CD1c-positive myeloid dendritic cell (primary cell): ENCODE measurements around the gene WNK2.

ENCODE experiments used
- DNase-seq: peaks from one replicate; pipeline ENCODE4 v3.0.0-alpha.2; 2016; ENCODE audit errors: extremely low spot score

The WNK2 gene

DNA sequence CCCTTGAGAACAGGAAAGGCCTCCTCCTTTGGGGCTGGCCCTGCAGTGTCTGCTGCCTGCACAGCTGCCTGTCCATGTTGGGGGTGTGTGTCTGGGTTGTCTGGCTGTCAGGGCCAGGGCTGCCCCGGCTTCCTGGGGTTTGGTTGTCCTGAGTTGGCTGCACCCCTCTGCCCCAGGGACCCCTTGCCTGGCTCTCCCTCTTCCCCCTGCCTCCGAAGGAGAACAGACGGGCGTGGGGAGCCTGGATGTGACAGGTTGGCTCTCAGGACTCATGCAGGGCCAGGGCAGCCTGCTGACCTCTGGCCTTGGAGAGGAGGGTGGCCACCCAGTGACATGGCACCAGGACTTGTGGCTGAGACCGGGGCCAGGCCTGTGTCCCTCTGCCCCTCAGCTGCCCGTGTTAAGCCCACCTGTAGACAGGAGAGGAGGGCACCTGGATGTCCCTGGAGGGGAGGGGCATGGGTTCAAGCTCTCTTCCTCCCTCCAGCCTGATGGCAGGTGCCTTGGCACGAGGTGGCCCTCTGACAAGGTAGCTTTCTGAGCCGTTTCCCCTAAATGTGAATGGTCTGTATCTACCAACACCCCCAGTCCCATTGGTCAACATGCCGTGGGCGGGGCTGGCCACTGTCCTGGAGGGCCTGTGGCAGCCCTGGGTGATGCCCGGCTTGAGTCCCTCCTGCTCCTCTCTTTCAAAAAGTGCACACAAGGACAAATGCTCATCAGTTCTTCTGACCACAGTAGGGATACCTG, 34.9 kb downstream of the WNK2 start:
- DNase-seq: no peak

- DNase-seq: no peak
These were observed 35.8 kb downstream of the WNK2 start for GRCh38 chr9:93219692-93220091.

GRCh38 chr9:93220627-93221026, 36.7 kb downstream of the WNK2 start:
- DNase-seq: no peak

GRCh38 chr9:93221044-93221443, 37.1 kb downstream of the WNK2 start:
- DNase-seq: no peak

DNA sequence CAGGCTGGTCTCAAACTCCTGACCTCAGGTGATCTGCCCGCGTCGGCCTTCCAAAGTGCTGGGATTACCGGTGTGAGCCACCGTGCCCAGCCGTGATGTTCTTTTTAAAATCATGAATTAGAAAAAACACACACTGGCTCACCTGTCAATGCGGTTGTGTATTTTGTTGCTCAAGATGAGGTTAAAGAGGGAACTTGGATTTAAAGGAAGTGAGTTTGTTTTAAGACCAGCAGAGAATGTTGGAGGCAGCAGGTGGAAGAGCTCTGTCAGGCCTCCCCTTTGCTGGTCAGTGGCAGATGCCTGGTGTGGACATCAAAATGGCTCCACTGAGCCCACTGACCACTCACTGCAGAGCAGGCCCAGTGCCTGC, 38.9 kb downstream of the WNK2 start:
- no peak for DNase-seq

DNA sequence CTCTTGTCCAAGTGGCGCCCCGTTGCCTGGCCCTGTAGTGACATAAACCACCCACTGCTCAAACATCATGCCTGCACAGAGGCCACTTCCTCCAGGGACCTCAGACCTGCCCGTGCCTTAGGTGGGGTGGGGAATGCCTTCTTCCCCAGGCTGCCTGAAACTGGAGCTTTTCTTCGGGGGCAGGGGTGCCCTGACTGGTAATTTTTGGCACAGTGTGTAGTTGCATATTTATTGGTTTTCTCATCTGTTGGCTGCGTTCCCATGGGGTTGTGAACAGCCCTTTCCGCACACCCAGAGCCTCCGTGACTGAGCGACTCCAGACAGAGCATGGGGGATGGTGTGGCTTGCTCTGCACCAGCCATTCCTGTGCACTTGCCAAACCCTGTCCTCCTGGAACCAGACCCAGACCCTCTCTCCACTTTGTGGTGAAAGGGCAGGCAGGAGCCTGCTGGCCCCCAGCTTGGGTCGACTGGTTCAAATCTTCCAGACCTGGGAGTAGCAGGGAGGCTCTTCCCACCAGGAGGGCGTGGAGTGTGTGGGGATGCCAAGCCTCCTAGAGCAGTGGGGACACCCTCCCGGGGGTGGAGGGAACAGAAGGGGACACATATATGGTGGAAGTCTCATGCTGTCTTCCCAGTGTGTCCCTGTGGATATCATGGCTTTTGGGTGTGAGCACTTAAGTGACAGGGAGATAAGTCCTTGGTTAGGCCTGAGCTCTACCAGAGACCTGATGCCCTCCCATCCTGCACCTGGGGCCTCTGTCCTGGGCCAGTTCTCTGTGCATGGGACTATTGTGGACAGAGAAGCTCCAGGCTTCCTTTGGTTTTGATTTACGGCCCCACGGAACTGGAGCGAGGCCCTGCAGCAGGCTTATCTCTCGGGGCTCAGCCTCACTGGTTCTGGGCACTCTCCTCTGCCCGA, 39.6 kb downstream of the WNK2 start:
- DNase-seq: peak; percentile 62

DNA sequence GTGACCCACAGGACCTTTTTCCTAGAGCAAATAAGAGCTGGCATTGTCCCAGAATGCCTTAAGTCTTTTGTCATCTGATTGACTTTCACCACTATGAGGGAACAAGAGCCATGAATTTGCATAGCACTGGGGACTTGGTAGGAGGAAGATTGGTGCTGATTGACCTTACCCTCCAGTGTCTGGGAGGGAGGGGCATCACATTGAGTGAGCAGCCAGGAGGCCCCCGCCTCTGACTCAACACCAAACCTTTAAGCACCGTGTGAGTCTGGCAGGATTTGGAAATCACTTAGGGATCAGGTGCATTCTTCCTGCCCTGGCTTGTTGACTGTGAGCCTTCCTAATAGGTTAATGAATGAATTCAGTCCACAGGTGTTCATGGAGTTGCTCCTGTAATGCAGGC, 40.7 kb downstream of the WNK2 start:
- peak; percentile 16 for DNase-seq

GRCh38 chr9:93225417-93225816, 41.5 kb downstream of the WNK2 start:
- DNase-seq: peak; percentile 79

GRCh38 chr9:93225892-93226291, 42.0 kb downstream of the WNK2 start:
- DNase-seq: no peak

DNA sequence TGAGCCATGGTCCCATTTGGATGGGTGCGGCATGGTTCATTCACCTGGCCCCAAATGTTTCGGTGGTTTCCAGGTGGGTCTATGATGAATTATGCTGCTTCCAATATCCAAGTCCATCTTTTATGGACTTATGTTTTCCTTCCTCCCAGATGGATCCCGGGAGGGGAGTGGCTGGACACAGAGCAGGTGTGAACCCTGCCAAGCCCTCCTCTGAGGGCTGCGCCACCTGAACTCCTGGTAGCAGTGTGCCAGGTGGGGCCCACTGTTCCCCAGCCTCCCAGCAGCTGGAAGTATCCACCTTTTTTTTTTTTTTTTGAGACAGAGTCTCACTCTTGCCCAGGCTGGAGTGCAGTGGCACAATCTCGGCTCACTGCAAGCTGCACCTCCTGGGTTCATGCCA, 42.9 kb downstream of the WNK2 start:
- DNase-seq: no peak

DNA sequence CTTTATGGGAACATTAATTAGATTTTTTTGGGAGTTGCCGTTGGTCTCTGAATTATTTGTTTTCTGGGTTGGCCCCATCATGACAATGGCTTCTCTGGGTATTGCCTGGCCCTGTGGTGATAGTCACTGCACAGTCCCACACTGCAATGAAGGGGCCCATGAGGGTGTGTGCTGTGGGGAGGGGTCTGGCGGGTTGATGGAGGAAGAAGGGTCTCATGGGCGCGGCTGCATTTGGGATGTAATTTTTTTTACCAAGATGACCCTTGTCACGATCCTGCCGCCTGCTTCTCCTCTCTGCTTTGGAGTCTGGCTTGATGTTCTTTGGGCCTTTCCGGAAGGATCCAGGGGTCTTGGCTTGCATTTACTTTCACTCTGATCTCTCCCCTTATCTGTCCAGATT, 44.1 kb downstream of the WNK2 start:
- DNase-seq: no peak

DNA sequence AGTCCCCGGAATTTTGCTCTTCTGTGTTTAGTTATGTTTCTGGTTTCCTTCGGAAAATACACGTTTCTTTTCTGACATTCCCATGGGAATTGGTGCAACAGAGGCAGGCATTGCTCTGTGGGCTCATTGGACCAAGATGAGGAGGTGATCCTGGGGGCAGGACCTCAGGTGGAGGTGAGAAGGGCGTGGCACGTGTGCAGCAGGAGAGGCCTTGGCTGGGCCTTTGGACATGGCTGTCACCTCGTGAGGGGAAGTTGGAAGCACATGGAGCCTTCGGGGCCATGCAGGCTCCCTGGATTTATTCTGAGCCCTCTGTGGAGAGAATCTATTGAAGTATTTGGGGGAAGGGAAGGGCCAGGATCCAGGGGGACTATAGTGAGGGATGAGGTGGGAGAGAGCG, 44.5 kb downstream of the WNK2 start:
- no peak for DNase-seq

GRCh38 chr9:93229636-93230035, 45.7 kb downstream of the WNK2 start:
- no peak for DNase-seq

DNA sequence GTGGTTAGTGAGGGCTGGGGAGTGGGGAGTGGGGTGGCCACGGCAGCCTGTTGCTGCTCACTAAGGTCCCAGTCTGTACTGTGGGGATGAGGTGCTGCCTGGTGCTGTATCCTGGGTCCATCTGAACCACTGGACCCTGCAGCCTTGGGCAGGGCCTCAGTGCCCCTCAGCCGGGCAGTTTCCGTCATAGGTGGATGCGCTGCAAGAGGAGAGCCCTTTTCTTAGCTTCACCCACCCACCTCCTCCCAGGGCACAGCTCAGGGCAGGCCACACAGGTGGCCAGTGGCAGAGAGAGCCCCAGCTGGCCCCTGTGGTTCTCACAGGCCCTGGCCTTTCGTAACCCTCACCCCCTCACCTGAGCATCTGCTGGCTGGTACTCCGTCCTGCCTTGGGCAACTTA, 46.2 kb downstream of the WNK2 start:
- DNase-seq: no peak

GRCh38 chr9:93230601-93231000, 46.7 kb downstream of the WNK2 start:
- no peak for DNase-seq

DNA sequence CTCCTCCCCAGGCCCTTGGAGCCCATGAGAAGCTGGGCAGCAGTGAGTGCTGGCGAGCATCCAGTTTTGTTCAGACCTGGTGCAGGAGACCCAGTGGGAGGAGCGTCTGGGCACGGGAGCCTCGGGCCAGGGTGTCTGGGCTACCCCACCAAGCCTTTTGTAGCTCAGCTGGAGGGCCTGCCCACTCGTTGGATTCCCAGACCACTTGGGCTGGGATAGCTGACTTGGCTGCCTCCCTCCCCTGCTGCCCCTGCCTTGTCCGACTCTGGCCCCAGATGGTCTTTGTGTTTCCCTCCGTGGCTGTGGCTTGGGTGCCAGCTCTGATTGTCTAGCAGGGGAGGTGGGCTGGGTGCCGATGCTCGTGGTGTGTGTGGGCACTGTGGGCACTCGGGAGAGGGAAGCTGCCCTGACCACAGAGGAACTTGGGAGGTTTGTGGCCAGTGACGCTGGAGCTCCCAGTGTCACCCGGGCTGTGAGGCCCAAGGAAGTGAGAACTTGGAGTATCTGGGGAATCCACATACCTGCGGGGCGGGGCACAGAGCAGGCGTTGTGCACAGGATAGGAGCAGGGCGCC, 47.3 kb downstream of the WNK2 start:
- DNase-seq: peak; percentile 94

- DNase-seq: no peak
These were observed 47.8 kb downstream of the WNK2 start for GRCh38 chr9:93231716-93232115.

DNA sequence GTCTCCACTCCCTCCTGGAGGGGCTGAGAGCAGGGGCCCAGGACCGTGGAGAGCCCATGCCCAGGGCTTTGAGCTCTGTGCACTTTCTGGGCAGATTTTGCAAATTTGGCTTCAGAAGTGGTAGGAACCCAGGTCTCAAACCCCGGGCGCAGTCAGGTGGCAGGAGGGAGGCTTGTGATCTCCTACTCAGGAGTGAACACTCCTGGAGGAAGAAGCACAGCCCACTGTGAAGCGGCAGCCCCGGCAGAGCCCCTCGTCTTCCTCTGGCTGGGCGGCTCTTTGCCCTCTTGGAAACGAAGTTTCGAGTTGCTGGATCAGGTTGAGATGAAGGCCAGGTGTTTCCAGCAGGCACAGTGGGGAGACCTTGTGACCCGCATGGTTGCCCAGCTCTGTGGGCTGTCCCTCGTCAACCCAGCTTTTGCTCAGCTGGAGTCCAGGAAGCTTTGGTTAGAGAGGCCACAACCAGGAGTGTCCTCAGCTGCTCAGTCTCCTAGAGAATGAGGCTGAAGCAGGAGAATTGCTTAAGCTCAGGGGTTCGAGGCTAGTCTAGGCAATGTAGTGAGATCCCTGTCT, 48.5 kb downstream of the WNK2 start:
- DNase-seq: no peak

DNA sequence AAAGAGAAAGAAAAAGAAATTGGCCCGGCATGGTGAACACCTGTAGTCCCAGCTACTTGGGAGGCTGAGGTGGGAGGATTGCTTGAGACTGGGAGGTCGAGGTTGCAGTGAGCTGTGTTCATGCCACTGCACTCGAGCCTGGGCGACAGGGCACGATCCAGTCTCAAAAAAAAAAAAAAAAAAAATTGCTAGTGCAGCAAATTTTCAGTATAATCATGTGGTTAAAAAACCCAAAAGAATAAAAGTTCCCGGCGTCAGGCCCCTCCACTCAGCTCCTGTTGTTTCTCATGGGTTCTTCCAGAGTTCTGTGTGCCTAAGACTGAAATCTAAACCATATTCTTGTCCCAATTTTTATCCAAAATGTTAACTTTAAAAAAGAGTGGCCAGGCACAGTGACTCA, 49.1 kb downstream of the WNK2 start:
- no peak for DNase-seq

DNA sequence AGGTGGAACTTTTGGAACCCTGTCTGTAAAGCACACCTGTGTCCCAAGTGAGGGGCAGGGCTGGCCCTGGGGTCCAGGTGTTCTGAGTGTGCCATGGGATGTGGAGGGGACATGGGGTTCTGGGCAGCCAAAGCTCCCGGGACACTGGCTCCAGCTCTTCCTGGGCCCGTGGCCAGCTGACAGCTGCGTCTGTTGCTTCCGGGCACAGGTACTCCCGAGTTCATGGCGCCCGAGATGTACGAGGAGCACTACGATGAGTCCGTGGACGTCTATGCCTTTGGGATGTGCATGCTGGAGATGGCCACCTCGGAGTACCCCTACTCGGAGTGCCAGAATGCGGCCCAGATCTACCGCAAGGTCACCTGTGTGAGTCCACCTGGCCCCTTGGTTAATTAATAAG, 50.7 kb downstream of the WNK2 start:
- DNase-seq: no peak

DNA sequence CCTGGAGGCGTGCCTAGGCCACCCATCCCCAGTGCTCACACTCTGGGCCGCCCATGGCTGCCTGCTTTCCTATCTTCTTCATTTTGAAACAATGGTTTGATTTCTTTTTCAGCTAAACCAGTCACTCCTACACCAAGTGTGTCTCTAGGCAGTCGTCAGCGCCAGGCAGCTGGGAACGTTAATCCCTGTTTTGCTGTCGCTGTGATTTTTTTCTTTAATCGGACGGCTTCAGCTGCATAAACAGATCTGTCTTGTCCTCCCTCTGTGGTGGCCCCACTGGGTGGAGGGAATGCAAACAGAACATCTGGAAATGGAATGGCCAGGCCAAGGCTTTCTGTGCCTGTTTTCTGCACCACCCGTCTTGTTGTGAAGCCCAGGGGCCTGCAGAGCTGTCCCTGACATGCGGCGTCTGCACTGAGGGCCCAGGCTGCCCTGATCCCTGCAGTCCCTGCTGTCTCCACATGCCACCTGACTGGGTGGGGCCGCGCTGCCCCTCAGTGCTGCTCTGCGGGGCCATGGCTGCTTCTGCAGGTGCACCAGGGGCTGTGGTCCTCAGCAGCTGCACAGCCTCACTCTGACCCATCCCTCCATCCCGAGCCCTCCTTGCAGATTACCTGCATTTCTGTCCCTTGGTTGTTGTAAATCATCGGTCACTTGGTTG, 51.5 kb downstream of the WNK2 start:
- DNase-seq: no peak
